ENCODE measurements around the gene MYDGF. TPM values are rescaled to one million over a fixed set of nuclear protein-coding genes. Genes with fewer than 3 reads are reported as not detected.
A peak's percentile ranks its signal among the peaks of the same experiment; 100 is the strongest.

The MYDGF gene
- total RNA-seq, 1 experiment from 2014 or later, result 81.2 TPM

DNA sequence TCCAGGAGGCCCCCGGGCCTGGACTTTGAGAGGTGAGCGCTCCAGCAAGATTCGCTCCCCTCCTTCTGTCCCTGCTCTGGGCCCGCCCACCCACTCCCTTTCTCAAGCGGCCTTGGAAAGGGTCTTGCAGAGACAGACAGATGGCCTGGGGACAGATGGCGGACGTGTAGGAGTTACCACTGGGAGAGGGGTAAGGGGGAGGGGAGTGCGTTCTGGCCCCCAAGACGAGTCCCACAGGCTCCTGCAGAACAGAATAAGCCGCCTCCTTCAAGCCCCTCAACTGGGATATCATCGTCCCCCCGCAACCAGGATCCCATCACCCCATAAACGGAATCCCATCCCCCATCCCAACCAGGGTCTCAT is 34.4 kb downstream of the MYDGF start:
- no TSS peak for BruUV-seq (replicated peaks)
- Mint-ChIP-seq H3K27me3 (ENCODE audit: unreplicated experiment) (no peaks in the 10 kb centered on the region), H3K4me1 (ENCODE audit: low read depth, unreplicated experiment) (peaks cover 16% of the 10 kb centered on the region), H3K9me3 (ENCODE audit: low read depth, unreplicated experiment) (no peaks in the 10 kb centered on the region), H3K4me3 (ENCODE audit: low read depth, unreplicated experiment) (peak overlapping the region; percentile 5), H3K27ac (ENCODE audit: unreplicated experiment) (no peak overlapping the region), H3K36me3 (ENCODE audit: insufficient read depth, unreplicated experiment) (peaks cover 19% of the 10 kb centered on the region)
- no peak for DNase-seq
- CTCF ChIA-PET, result interaction anchor here (0.6 to 1.5 kb wide), 4 partner anchors 46 to 163 kb away, joined by 4 to 8 read pairs (median 4); no protein-coding TSS in a partner anchor
- intact Hi-C loops (cut with micrococcal nuclease; ENCODE audit: unreplicated experiment), result no loop called here
- no peak for TF ChIP-seq CTCF (IDR thresholded peaks at IDR 0.05; ENCODE audit: unreplicated experiment)

GRCh38 chr19:4633140-4633967 is 36.8 kb downstream of the MYDGF start:
- Mint-ChIP-seq H3K4me1 (ENCODE audit: low read depth, unreplicated experiment) (peaks cover 9% of the 10 kb centered on the region), H3K27ac (ENCODE audit: unreplicated experiment) (peak overlapping the region; percentile 33), H3K4me3 (ENCODE audit: low read depth, unreplicated experiment) (no peak overlapping the region), H3K9me3 (ENCODE audit: low read depth, unreplicated experiment) (no peaks in the 10 kb centered on the region), H3K27me3 (ENCODE audit: unreplicated experiment) (no peaks in the 10 kb centered on the region), H3K36me3 (ENCODE audit: insufficient read depth, unreplicated experiment) (no peaks in the 10 kb centered on the region)
- TF ChIP-seq CTCF (IDR thresholded peaks at IDR 0.05; ENCODE audit: unreplicated experiment), result peak; percentile 67
- DNase-seq, result peak; percentile 68
- no TSS peak for BruUV-seq (replicated peaks)
- intact Hi-C loops (cut with micrococcal nuclease; ENCODE audit: unreplicated experiment), result no loop called here
- CTCF ChIA-PET, result interaction anchor here (1.3 to 1.7 kb wide), 2 partner anchors 41 to 44 kb away, joined by 5 to 11 read pairs; no protein-coding TSS in a partner anchor

DNA sequence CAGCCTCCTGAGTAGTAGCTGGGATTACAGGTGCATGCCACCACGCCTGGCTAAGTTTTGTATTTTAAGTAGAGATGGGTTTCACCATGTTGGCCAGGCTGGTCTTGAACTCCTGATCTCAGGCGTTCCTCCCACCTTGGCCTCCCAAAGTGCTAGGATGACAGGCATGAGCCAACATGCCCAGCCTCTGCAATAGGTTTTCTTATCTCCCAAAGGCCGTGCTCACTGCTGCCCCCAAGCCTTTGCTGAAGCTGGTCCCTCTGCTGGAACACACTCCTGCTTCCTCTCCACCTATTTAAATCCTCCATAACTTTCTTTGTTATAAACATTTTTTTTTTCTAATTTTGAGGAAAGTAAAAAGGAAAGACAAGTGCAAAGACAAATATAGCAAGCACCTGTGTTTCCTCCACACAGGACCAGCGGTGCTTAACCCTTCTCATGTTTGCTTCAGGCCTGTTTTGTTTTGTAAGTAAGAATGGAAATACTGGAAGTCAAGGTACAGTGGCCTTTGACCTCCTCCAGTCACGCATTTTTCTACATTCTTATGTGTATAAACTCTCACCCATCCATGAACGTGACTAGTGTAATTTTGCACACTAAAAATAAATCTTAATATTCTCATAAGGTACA is 45.3 kb downstream of the MYDGF start:
- BruUV-seq (replicated peaks), result no TSS peak
- CTCF ChIA-PET, result interaction anchor here (0.5 kb wide), 1 partner anchor 55 kb away, joined by 3 read pairs; no protein-coding TSS in a partner anchor
- DNase-seq, result no peak
- Mint-ChIP-seq H3K4me1 (ENCODE audit: low read depth, unreplicated experiment) (no peaks in the 10 kb centered on the region), H3K9me3 (ENCODE audit: low read depth, unreplicated experiment) (no peaks in the 10 kb centered on the region), H3K27me3 (ENCODE audit: unreplicated experiment) (peaks cover 10% of the 10 kb centered on the region), H3K36me3 (ENCODE audit: insufficient read depth, unreplicated experiment) (no peaks in the 10 kb centered on the region), H3K27ac (ENCODE audit: unreplicated experiment) (no peak overlapping the region), H3K4me3 (ENCODE audit: low read depth, unreplicated experiment) (no peak overlapping the region)
- no peak for TF ChIP-seq CTCF (IDR thresholded peaks at IDR 0.05; ENCODE audit: unreplicated experiment)
- intact Hi-C loops (cut with micrococcal nuclease; ENCODE audit: unreplicated experiment), result no loop called here

GRCh38 chr19:4624301-4624700 is 45.8 kb downstream of the MYDGF start:
- intact Hi-C loops (cut with micrococcal nuclease; ENCODE audit: unreplicated experiment), result no loop called here
- Mint-ChIP-seq H3K9me3 (ENCODE audit: low read depth, unreplicated experiment) (no peaks in the 10 kb centered on the region), H3K27ac (ENCODE audit: unreplicated experiment) (no peak overlapping the region), H3K27me3 (ENCODE audit: unreplicated experiment) (peaks cover 15% of the 10 kb centered on the region), H3K36me3 (ENCODE audit: insufficient read depth, unreplicated experiment) (no peaks in the 10 kb centered on the region), H3K4me1 (ENCODE audit: low read depth, unreplicated experiment) (no peaks in the 10 kb centered on the region), H3K4me3 (ENCODE audit: low read depth, unreplicated experiment) (no peak overlapping the region)
- BruUV-seq (replicated peaks), result no TSS peak
- CTCF ChIA-PET, result no interaction called here
- DNase-seq, result no peak
- TF ChIP-seq CTCF (IDR thresholded peaks at IDR 0.05; ENCODE audit: unreplicated experiment), result no peak
